ENCODE data around the gene TTC36.
"Not testable (repeated sequence)": the region's sequence is repeated elsewhere in the genome, so short reads cannot be mapped to it uniquely, and the experiment has no call there.

Gene TTC36, protein sequence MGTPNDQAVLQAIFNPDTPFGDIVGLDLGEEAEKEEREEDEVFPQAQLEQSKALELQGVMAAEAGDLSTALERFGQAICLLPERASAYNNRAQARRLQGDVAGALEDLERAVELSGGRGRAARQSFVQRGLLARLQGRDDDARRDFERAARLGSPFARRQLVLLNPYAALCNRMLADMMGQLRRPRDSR

DNA sequence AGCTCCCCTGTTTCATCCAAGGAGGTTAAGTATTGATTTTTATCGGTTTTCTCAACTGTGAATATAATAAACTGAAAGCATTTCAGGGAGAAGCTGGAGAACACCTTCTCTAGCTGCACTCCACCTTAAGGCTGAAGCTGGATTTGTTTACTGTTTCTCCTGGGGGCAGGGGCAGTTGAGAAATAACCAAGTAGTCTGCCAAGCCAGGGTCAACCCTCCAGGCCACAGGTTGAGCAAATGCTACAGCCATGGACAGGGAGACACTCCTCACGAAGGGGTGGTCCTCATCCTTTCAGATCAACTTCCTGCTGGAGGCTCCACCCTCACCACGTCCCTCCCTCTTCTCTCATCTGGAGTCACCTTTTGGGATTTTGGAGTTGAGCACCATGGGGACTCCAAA is at the start of gene TTC36:
TTC36 (plus strand) TSS at position 366 of the 400 bp plus-strand sequence; CDS start at position 387, 21 bp downstream.
- no peak for DNase-seq

DNA sequence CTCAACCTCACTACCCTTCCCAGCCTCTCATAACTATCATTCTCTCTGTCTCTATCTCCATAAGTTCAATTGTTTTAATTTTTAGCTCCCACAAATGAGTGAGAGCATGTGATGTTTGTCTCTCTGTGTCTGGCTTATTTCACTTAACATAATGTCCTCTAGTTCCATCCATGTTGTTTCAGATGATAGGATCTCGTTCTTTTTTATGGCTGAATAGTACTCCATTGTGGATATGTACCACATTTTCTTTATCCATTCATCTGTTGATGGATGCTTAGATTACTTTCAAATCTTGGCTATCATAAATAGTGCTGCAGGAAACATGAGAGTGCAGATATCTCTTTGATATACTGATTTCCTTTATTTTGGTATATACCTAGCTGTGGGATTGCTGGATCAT is 46.0 kb upstream of the TTC36 start:
- not testable (repeated sequence) for DNase-seq

DNA sequence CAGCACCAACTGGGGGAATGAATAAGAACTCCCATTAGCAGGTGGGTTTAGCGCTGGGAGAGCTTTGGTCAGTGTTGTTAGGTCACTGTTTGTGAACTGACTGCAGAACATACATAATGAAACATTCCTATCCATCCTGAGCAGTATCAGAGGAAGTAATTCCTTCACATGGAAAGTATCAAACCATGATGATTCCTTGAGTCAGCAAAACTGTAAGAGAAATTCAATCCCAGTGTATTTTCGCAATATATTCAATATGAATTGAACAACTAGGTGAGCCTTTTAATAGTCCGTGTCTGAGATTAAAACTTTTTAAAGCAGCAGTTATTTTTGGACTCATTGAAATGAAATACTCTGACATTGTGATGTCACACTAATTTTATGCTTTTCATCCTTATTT is 42.9 kb upstream of the TTC36 start:
- no peak for DNase-seq

DNA sequence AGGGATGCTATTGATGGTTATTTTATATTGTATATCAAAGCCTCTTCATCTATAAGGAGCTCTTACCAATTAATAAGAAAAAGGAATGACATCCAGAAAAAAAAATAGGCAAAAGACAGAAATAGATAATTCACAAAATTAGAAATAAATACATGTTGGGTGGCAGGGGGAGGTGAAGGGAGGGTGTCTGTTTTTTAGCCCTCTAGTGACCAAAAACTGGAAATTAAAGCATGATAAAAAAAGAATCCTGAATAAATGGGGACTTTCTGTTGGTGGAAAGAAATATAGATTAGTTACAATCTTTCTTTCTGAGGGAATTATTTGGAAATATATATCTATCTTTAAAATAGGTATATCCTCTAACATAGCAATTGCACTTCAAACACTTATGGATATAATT is 42.0 kb upstream of the TTC36 start:
- no peak for DNase-seq

DNA sequence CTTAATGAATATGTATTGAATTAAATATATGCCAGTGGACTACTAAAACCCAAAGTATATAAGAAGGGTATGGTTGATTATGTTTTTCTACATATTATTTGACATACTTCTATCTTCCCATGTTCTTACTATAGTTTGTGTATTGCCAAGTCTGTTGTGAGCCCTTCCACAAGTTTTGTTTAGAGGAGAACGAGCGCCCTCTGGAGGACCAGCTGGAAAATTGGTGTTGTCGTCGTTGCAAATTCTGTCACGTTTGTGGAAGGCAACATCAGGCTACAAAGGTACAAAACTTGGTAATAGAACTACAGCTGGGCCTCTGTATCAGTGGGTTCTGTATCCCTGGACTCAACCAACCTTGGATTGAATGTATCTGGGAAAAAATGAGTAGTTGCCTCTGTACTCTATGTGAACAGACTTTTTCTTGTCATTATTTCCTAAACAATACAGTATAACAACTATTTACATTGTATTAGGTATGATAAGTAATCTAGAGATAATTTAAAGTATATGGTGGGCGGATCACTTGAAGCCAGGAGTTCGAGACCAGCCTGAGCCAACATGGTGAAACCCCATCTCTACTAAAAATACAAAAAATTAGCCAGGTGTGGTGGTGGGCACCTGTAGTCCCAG is 38.7 kb upstream of the TTC36 start:
- peak in 42 of 56 donors; percentile 2 to 73 (median 26) for DNase-seq

DNA sequence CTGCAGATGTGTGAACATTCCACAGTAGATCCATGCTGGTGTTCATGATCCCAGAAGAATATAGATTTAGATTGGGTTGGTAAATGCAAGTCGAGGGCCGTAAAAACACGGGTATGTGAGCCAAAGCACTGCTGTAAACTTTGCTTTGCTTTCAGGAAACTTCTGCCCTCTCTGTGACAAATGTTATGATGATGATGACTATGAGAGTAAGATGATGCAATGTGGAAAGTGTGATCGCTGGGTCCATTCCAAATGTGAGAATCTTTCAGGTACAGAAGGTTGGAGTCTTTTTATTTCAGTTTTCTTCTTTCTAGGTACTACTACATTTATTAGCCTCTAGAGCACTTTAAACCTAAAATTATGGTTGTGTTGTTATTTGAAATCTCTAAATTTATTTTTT is 36.2 kb upstream of the TTC36 start:
- DNase-seq: no peak

DNA sequence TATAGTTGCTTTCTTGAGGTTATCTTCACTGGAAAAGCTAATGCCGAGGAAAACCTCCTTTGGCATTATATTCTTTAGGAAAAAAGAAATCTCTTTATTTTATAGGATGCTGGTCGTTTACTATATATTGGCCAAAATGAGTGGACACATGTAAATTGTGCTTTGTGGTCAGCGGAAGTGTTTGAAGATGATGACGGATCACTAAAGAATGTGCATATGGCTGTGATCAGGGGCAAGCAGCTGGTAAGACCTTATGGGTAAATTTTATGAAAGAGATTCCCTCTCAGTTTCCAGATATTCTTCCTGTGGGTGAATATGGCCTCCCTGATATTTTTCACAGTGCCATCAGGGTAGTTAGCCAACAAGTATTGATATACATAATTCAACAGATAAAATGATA is 29.4 kb upstream of the TTC36 start:
- no peak for DNase-seq

DNA sequence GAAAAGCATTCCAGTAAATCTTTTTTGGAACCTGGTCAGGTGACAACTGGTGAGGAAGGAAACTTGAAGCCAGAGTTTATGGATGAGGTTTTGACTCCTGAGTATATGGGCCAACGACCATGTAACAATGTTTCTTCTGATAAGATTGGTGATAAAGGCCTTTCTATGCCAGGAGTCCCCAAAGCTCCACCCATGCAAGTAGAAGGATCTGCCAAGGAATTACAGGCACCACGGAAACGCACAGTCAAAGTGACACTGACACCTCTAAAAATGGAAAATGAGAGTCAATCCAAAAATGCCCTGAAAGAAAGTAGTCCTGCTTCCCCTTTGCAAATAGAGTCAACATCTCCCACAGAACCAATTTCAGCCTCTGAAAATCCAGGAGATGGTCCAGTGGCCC is 24.1 kb upstream of the TTC36 start:
- no peak for DNase-seq

DNA sequence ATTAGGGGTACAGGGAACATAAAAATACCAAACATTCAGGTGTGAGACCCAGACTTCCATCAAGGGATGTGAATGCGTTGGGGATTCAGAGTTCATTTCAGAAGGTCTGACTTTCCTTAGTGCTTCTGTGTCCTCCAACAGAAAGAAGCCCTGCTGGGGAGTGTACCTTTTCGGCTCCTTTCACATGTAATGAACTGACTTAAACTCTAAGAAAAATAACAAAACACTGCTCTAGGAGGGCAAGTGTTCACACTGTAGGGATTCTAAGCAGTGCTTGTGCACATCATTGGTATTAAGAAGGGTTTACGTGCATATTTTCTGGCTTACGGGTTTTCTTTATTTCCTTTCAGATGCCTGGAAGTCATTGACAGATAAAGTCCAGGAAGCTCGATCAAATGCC is 15.7 kb upstream of the TTC36 start:
- DNase-seq: no peak

DNA sequence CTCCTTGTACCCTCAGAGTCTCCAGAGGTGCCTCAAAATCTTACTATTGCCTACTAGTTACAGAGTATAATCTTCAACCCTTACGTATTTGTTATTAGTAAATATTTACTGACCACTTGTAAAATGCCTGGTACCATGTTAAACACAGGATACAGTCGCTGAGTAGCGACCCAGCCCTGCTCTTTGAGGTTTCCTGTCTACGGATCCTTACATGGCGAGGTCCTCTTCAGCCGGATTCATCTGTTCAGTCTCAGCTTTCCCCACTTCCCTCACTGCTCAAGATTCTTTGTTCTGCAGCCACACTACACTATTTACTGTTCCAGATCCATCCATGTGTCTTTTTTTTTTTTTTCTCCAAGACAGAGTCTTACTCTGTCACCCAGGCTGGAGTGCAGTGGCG is 13.2 kb upstream of the TTC36 start:
- no peak for DNase-seq

DNA sequence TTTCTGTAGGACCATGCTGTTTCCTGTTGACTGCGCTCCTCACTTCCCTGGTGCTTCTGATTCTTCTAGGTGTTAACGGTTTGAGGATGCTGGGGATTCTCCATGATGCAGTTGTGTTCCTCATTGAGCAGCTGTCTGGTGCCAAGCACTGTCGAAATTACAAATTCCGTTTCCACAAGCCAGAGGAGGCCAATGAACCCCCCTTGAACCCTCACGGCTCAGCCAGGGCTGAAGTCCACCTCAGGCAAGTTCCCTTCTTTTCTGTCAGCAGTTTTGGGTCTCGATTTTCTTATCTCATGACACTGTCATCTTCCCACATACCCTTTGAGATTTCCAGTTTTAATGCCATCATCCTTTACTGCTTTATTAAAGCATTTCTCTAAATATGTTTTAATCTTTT is 7.7 kb upstream of the TTC36 start:
- no peak for DNase-seq

DNA sequence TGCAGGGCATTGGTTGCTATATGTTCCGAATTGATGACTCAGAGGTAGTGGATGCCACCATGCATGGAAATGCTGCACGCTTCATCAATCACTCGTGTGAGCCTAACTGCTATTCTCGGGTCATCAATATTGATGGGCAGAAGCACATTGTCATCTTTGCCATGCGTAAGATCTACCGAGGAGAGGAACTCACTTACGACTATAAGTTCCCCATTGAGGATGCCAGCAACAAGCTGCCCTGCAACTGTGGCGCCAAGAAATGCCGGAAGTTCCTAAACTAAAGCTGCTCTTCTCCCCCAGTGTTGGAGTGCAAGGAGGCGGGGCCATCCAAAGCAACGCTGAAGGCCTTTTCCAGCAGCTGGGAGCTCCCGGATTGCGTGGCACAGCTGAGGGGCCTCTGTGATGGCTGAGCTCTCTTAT is 5.4 kb upstream of the TTC36 start:
- no peak for DNase-seq

DNA sequence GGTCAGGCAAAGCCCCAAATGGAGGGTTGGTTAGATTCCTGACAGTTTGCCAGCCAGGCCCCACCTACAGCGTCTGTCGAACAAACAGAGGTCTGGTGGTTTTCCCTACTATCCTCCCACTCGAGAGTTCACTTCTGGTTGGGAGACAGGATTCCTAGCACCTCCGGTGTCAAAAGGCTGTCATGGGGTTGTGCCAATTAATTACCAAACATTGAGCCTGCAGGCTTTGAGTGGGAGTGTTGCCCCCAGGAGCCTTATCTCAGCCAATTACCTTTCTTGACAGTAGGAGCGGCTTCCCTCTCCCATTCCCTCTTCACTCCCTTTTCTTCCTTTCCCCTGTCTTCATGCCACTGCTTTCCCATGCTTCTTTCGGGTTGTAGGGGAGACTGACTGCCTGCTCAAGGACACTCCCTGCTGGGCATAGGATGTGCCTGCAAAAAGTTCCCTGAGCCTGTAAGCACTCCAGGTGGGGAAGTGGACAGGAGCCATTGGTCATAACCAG is 4.7 kb upstream of the TTC36 start:
- DNase-seq: peak in 1 of 56 donors; percentile 5

DNA sequence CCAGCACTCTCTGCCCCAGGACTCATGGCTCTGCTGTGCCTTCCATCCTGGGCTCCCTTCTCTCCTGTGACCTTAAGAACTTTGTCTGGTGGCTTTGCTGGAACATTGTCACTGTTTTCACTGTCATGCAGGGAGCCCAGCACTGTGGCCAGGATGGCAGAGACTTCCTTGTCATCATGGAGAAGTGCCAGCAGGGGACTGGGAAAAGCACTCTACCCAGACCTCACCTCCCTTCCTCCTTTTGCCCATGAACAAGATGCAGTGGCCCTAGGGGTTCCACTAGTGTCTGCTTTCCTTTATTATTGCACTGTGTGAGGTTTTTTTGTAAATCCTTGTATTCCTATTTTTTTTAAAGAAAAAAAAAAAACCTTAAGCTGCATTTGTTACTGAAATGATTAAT is 2.9 kb upstream of the TTC36 start:
- DNase-seq: no peak

DNA sequence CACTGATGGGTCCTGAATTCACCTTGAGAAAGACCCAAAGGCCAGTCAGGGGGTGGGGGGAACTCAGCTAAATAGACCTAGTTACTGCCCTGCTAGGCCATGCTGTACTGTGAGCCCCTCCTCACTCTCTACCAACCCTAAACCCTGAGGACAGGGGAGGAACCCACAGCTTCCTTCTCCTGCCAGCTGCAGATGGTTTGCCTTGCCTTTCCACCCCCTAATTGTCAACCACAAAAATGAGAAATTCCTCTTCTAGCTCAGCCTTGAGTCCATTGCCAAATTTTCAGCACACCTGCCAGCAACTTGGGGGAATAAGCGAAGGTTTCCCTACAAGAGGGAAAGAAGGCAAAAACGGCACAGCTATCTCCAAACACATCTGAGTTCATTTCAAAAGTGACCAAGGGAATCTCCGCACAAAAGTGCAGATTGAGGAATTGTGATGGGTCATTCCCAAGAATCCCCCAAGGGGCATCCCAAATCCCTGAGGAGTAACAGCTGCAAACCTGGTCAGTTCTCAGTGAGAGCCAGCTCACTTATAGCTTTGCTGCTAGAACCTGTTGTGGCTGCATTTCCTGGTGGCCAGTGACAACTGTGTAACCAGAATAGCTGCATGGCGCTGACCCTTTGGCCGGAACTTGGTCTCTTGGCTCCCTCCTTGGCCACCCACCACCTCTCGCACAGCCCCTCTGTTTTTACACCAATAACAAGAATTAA is 2.4 kb upstream of the TTC36 start:
- DNase-seq: no peak

DNA sequence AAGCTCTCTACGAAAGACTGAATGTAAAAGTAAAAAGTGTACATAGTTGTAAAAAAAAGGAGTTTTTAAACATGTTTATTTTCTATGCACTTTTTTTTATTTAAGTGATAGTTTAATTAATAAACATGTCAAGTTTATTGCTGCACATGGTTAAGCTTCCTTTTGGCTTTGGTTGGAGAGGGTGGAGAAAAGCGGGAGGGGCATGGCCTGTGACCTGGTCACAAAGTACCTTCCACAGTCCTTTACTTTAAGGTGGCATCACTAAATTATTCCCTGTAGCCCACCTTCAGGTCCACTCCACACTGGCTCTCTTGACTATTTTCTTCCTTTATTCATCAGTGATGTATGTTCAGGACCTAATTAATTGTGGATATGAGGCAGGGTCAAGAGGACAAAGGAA is 586 bp upstream of the TTC36 start:
- DNase-seq: no peak

DNA sequence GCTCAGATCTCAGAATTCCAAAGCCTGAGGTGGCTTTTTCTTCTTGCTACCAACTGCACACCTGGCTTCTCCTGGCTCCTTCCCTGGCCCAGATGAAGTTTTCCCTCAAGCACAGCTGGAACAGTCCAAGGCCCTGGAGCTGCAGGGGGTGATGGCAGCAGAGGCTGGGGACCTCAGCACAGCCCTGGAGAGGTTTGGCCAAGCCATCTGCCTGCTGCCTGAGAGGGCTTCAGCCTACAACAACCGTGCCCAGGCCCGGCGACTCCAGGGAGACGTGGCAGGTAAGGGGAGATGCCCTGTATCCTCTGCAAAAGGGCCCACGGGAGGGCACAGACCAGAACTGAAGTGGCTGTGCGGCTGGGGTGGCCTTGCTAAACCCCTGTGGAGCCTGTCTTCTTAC is 1.2 kb downstream of the TTC36 start:
- no peak for DNase-seq

DNA sequence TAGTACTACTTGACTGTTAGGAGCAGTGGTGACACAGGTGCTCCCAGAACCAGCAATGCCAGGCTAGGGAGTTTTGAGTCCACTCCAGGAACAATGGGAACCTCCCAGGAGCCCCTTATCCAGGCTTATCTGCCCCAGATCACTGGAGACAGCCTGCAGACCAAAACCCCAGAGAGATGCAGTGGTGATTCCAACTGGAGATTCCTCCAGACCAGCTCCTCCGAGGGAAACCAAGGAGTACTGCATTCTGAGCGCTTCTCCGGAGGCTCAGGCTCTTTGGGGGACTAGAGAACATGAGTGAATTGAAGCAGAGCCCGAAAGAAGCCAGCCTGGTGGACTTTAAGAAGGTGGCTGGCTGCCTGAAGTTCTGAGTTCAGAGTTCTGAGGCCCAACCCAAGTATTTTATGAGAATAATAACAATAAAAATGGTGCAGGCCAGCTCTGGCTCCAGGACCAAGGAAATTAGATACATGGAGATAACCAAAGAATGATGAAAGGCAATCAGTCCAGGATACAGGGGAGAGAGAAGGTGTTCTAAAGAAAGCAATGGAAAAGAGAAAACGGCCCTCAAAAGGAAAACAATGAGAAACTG is 2.4 kb downstream of the TTC36 start:
- no peak for DNase-seq

DNA sequence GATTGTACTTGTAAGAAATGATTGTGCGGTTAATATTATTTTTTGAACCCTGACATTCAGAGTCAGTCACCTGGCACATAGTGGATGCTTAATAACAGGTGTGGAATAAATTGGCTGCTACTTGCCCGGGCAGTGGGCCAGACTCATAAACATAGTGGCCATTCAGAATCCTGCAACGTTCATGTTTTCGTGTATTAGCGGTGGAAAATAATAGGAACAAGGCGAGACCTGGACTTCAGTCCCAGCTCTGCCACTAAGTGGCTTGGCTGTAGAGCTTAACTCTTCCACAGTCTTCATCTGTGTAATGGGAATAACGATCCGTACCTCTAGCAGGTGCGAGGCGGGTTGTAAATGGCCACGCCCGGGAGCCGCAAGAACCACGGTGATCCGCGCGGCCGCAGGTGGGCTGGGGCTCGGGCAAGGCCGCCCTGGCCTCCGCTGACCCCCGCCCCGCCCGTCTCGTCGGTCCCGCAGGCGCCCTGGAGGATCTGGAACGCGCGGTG is 3.0 kb downstream of the TTC36 start:
- DNase-seq: no peak

DNA sequence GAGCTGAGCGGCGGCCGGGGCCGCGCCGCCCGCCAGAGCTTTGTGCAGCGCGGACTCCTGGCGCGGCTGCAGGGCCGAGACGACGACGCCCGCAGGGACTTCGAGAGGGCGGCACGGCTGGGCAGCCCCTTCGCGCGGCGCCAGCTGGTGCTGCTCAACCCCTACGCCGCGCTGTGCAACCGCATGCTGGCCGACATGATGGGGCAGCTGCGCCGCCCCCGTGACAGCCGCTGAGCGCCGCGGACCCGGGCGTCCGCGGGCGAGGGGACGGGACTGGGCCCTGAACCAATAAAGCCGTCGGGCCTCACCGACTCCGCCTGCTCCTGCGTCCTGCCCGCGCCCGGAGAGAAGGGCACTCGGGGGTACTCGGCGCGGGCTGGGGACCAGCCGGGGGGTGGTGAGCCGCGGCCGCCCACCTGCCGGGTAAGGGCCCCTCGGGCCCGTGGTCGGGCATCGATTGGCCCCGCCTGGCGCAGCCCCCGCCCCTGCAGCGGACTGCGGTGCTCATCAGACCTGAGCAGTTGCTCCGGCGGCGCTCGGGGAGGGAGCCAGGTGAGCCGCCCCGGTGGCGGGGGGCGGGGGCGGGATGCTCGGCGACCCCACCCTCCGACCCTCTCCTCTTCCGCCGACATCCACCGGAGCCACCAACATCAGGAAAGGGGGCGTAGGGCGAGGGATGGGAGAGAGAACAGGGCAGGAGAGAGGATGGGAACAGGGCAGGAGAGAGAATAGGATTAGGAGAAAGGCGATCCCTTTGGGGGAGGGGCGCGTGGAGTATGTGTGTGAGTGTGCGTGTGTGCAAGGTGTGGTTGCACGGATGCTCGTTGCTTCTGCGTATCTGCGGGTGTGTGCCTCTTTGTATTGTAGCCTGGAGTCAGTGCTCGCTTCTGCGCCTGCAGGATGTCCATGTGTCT is 3.7 kb downstream of the TTC36 start, which contains the start of gene TMEM25:
TMEM25 (plus strand) TSS at position 510 of the 914 bp plus-strand sequence. CDS start 610 bp downstream, outside the sequence.
- peak in 49 of 56 donors; percentile 25 to 83 (median 63) for DNase-seq

DNA sequence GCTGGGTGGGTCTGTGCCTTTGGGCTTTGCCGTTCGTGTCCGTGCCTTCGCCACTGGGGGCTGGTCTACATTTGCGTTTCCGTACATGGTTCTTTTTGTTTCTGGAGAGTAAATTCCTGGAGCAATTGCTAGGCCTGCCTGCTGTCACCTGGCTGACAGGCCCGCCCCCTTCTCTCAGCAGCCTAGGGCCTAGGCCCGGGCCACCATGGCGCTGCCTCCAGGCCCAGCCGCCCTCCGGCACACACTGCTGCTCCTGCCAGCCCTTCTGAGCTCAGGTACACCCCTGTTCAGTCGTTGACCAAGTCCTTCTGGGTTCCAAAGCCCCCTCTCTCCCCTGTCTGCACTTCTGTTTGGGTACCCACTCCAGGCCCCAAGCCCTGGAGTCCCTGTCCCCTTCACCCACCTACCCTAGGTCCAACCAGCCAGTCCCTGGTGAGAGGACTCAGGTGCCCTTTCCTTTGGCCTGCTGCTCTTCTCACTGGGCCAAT is 4.4 kb downstream of the TTC36 start:
- peak in 10 of 56 donors; percentile 24 to 67 (median 44) for DNase-seq
